ENCODE measurements around the gene CELF1.
"Not testable (repeated sequence)": the region's sequence is repeated elsewhere in the genome, so short reads cannot be mapped to it uniquely, and the experiment has no call there.

The CELF1 gene

GRCh38 chr11:47572715-47573255 lies 19.9 kb upstream of the CELF1 start:
- no peak for DNase-seq

- no peak for DNase-seq
Observed at GRCh38 chr11:47571895-47572294, 19.0 kb upstream of the CELF1 start.

- no peak for DNase-seq
Observed at GRCh38 chr11:47571357-47571729, 18.4 kb upstream of the CELF1 start.

DNA sequence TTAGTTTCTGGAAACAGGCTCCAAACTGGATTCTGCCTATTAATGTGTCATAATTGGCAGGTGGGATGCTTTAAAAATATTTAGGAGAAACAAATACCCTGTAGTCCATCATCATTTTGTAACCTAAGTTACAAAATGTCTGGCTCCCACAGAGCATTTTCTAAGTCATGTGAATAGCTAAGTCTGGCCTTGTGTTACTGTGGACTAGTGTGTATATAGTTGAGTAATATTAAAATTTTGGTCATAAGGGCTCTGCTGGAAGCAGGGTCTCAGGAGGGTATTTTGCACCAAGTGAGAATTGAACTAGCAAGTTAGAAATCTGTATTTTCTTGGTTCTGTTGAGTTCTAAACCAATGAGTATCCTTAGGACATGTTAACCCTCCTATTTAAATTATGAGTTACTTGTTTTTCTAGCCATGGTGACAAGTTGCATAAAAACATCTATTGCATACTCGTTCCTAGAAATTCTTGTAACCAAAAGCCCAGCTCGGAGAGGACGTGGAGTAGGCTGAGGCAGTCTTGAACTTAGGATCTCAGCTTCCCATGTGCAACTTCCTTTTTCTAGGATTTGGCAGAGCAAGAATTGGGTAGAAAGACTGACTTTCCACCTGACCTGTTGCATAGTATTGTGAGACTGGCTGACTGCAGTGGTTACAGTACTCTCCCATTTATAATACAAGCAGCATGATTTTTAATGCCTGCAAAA lies 17.9 kb upstream of the CELF1 start:
- no peak for DNase-seq

DNA sequence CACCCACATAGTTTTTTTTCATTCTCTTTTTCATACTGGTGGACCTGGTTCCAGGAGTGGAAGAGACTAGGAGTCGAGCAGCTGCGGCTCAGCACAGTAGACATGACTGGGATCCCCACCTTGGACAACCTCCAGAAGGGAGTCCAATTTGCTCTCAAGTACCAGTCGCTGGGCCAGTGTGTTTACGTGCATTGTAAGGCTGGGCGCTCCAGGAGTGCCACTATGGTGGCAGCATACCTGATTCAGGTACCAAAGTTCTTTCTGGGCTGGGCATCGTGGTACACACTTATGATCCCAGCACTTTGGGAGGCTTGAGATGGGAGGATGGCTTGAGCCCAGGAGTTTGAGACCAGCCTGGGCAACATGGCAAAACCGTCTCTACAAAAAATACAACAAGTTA lies 16.7 kb upstream of the CELF1 start:
- no peak for DNase-seq

DNA sequence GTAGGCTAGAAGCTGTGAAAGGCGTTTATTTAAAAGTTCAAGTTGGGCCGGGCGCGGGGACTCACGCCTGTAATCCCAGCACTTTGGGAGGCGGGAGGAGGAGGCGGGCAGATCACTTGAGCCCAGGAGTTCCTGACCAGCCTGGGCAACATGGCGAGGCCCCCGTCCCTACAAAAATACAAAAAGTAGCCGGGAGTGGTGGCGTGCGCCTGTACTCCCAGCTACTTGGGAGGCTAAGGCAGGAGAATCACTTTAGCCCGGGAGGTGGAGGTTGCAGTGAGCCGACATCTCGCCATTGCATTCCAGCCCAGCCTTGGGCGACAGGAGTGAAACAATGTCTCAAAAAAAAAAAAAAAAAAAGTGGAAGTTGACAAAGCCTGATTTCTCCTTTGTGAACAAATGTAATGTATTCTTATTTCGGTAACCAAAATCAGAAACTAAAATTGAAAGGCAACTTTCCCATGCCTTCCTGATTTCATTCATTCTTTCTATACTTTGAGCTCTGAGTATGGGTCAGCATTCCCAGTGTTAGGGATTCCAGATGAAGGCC lies 13.3 kb upstream of the CELF1 start:
- peak; percentile 22 for DNase-seq

GRCh38 chr11:47565340-47566148 lies 12.6 kb upstream of the CELF1 start, which contains the start of gene PTPMT1:
TSS of gene PTPMT1 (plus strand) at chr11:47565599. CDS start at chr11:47565623, 24 bp downstream.
- DNase-seq: peak; percentile 61

DNA sequence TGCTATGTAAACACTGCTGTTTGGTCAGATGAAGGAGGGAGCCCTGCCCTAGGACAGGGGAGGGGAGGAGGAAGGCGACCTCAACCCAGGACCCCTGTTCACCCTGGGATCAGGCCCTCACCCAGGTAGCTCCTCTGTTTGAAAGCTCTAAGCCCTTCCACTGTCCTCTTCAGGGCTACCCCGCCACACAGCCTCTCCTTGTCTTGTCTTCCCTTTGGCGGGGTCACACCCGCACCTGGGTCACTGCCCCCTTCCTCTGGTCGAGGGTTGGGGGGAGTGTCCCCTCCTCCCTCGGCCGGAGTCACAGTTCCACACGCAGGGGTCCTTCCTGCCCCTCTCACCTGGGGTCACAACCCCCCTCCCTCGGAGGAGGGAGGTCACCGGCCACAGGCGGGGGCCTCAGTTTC lies 12.0 kb upstream of the CELF1 start:
- DNase-seq: peak; percentile 6

GRCh38 chr11:47564366-47564765 lies 11.4 kb upstream of the CELF1 start:
- not testable (repeated sequence) for DNase-seq

- not testable (repeated sequence) for DNase-seq
Observed at GRCh38 chr11:47562393-47562792, 9.5 kb upstream of the CELF1 start.

GRCh38 chr11:47560426-47560825 lies 7.5 kb upstream of the CELF1 start:
- DNase-seq: no peak

DNA sequence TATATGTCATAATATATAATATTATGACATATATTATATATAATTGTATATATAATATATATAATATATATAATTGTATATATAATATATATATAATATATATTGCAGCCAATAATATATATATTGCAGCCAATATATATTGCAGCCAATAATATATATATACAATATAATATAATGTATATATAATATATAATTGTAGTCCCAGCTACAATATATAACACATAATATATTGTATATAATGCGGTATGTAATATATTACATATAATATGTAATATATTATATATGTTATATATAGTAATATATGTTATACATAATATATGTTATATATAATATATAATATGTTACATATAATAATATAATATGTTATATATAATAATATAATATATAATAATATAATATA lies 5.8 kb upstream of the CELF1 start:
- DNase-seq: no peak

GRCh38 chr11:47557004-47557403 lies 4.1 kb upstream of the CELF1 start:
- DNase-seq: not testable (repeated sequence)

DNA sequence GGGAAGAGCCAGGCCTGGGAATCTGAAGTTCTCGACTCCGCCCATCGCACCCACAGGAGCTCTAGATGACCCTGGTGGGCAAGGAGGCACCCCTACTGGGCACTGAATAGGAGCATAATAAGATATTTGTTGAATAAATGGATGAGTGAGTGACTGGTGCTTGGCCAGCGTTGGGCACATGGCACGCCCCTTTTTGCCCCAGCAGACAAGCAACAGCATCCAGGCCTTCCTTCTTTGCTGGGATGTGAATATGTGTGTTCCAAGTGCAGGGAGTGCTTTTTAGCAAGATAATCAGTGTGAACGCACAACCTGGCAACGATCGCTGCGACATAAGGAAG lies 443 bp upstream of the CELF1 start:
- no peak for DNase-seq

DNA sequence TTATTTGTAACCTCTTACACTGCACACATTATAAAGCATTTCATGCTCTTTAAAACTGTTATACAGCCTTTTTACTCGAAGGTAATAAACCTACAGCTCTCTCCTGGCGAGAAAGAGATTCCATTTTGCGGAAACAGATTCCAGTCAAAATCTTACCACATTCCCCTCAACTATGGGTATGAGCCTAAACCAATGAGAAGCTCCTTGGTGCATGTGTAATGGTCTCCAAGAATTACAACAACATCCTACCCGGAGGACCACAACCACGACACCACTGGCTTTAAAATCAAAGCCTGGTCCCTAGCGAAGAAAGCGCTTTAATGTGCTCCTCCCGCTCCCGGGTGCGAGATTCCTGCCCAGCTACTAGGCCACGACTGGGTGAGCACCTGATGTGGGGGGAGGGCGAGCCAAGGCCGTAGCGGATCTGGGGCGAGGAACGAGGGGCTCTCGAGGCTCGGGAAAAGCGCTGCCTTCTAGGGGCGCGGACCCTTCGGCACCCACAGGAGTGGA lies 821 bp downstream of the CELF1 start:
- peak; percentile 32 for DNase-seq

- peak; percentile 55 for DNase-seq
Observed at GRCh38 chr11:47551086-47551485, 1.8 kb downstream of the CELF1 start.

DNA sequence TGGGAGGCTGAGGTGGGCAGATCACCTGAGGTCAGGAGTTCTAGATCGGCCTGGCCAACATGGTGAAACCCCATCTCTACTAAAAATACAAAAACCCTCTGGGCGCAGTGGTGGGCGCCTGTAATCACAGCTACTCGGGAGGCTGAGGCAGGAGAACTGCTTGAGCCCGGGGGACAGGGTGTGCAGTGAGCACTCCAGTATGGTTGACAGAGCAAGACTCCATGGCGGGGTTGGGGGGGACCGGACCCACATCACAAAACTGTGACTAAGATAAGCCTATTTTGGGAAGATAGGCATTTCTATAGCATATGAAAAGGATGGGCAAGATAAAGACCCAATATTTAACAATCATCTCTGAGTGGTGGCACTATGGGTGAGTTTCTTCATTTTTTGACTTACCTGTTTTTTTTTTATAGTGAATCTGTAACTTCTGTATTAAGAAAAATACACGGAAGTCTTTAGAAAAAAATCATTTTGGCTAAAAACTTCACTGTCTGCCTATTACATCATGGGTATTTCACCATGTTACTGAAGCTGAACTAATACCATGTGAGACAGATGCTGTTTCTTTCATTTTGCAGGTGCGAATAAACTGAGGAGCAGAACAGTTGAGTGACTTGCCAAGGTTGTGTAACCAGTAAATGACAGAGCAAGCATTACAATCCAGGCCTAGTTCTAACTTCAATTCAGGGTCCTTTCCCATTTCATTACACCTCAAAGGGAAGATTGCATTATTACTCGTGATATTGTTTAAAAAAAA lies 2.5 kb downstream of the CELF1 start:
- no peak for DNase-seq

- not testable (repeated sequence) for DNase-seq
Observed at GRCh38 chr11:47546274-47546673, 6.7 kb downstream of the CELF1 start.

- no peak for DNase-seq
Observed at GRCh38 chr11:47545298-47545697, 7.6 kb downstream of the CELF1 start.

DNA sequence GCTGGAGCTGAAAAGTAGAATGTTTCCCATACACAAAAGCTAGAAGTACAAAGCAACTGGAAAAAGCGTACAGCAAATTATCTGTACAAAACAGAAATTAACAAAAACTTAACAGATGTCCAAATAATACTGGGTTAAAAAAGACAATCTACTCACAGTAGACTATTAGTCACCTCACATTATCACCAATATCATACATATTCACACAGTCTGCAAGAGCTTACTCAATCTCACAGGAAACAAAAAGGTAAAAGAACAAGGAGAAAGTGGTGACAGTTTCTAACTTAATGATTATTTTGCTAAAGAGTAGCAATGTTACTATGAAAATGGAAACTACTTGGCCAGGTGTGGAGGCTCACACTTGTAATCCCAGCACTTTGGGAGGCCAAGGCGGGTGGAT lies 11.9 kb downstream of the CELF1 start:
- no peak for DNase-seq

DNA sequence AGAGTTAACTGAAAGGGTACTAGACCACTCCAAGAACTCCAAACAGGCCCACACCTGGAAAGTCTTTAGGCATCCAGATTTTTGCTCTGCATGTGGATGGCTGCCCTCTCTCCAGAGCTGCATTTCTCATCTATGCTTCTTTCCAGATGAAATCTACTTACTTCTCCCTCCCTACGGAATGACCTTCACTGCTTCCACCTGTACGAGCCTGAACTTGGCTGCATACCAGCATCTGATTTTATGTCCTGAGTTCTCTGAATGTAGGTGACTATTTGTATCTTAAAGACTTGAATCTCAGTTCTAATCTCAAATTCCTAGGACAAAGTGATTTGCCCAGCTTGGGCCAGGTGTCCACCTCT lies 13.3 kb downstream of the CELF1 start:
- DNase-seq: no peak

GRCh38 chr11:47538741-47539565 lies 14.0 kb downstream of the CELF1 start:
- no peak for DNase-seq
